ENCODE measurements around the gene DOCK4.

DOCK4 gene

DNA sequence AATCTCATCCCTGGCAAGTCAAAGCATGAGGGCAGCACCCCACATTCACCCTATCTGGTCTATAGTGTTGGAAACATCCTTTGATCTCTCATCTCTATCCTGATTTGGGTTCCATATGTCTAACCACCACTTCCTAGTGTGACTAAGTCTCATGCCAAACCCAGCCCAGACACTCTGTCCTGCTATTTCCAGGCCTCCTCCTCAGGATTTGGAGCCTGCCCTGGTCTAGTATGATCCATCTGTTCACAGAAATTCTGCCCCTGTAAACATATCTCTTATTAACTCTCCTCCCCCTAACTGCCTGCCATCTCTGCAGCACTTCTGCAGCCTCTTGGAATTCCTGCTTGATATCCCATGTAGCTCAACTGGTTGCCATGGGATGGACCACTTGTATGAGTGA, 323.0 kb downstream of the DOCK4 start:
- TF ChIP-seq, protein P1, sequence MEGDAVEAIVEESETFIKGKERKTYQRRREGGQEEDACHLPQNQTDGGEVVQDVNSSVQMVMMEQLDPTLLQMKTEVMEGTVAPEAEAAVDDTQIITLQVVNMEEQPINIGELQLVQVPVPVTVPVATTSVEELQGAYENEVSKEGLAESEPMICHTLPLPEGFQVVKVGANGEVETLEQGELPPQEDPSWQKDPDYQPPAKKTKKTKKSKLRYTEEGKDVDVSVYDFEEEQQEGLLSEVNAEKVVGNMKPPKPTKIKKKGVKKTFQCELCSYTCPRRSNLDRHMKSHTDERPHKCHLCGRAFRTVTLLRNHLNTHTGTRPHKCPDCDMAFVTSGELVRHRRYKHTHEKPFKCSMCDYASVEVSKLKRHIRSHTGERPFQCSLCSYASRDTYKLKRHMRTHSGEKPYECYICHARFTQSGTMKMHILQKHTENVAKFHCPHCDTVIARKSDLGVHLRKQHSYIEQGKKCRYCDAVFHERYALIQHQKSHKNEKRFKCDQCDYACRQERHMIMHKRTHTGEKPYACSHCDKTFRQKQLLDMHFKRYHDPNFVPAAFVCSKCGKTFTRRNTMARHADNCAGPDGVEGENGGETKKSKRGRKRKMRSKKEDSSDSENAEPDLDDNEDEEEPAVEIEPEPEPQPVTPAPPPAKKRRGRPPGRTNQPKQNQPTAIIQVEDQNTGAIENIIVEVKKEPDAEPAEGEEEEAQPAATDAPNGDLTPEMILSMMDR (IDR thresholded peaks at IDR 0.05; ENCODE audit: insufficient read depth, low read length, poor library complexity, severe bottlenecking), result no peak
- no peak for TF ChIP-seq EZH2phosphoT487 (conservative IDR thresholded peaks at IDR 0.05; ENCODE audit: low read length)
- Histone ChIP-seq H2AFZ (ENCODE audit: low read depth, low read length, severe bottlenecking) (no peak overlapping the region), H3K9ac (ENCODE audit: low read length) (no peak overlapping the region), H3K4me2 (ENCODE audit: low read depth, low read length, poor library complexity, severe bottlenecking) (no peak overlapping the region), H3K36me3 (ENCODE audit: low read length) (no peaks in the 10 kb centered on the region), H3K27ac (ENCODE audit: low read depth, low read length) (no peak overlapping the region), H3K9me3 (ENCODE audit: insufficient read depth, low read length) (no peaks in the 10 kb centered on the region), H3K9me2 (replicated peaks; ENCODE audit: insufficient read depth, low read length) (no peaks in the 10 kb centered on the region), H3F3A (ENCODE audit: insufficient read depth) (no peaks in the 10 kb centered on the region), H3K27me3 (ENCODE audit: low read length) (no peaks in the 10 kb centered on the region), H3K4me3 (ENCODE audit: insufficient read depth, low read length, poor library complexity, severe bottlenecking) (no peak overlapping the region), H4K20me1 (ENCODE audit: low read depth, low read length) (no peaks in the 10 kb centered on the region), H3K79me2 (ENCODE audit: insufficient read depth, low read length) (no peaks in the 10 kb centered on the region)

DNA sequence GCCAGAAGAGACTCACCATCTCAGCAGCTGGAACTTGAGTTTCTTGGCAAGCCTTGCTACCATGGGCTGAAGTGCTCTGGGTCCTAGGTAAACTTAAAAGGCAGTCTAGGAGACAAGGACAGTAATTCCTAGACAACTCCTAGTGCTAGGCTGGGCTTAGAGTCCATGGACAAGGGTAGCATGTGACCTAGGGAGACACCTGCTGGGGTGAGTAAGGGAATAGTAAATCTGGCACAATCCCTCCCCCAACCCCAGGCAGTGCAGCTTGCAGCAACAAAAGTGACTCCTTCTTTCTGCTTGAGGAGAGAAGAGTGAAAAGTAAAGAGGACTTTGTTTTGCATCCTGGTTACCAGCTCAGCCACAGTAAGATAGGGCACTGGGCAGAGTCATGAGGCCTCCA, 327.4 kb downstream of the DOCK4 start:
- no peaks in the 10 kb centered on the region for H3K79me2 ChIP-seq (ENCODE audit: insufficient read depth, low read length)
- no peaks in the 10 kb centered on the region for H3F3A ChIP-seq (ENCODE audit: insufficient read depth)
- H2AFZ ChIP-seq (ENCODE audit: low read depth, low read length, severe bottlenecking), result no peak overlapping the region
- H3K4me2 ChIP-seq (ENCODE audit: low read depth, low read length, poor library complexity, severe bottlenecking), result no peak overlapping the region
- TF ChIP-seq, protein P1 (IDR thresholded peaks at IDR 0.05; ENCODE audit: insufficient read depth, low read length, poor library complexity, severe bottlenecking), result no peak
- TF ChIP-seq EZH2phosphoT487 (conservative IDR thresholded peaks at IDR 0.05; ENCODE audit: low read length), result no peak
- H4K20me1 ChIP-seq (ENCODE audit: low read depth, low read length), result no peaks in the 10 kb centered on the region
- no peaks in the 10 kb centered on the region for H3K36me3 ChIP-seq (ENCODE audit: low read length)
- H3K4me3 ChIP-seq (ENCODE audit: insufficient read depth, low read length, poor library complexity, severe bottlenecking), result no peak overlapping the region
- no peaks in the 10 kb centered on the region for H3K9me2 ChIP-seq (replicated peaks; ENCODE audit: insufficient read depth, low read length)
- no peak overlapping the region for H3K9ac ChIP-seq (ENCODE audit: low read length)
- no peaks in the 10 kb centered on the region for H3K27me3 ChIP-seq (ENCODE audit: low read length)
- no peaks in the 10 kb centered on the region for H3K9me3 ChIP-seq (ENCODE audit: insufficient read depth, low read length)
- H3K27ac ChIP-seq (ENCODE audit: low read depth, low read length), result no peak overlapping the region

- Histone ChIP-seq H3K4me2 (ENCODE audit: low read depth, low read length, poor library complexity, severe bottlenecking) (no peak overlapping the region), H3F3A (ENCODE audit: insufficient read depth) (no peaks in the 10 kb centered on the region), H3K4me3 (ENCODE audit: insufficient read depth, low read length, poor library complexity, severe bottlenecking) (no peak overlapping the region), H3K9me3 (ENCODE audit: insufficient read depth, low read length) (no peaks in the 10 kb centered on the region), H3K79me2 (ENCODE audit: insufficient read depth, low read length) (no peaks in the 10 kb centered on the region), H2AFZ (ENCODE audit: low read depth, low read length, severe bottlenecking) (no peak overlapping the region), H3K27ac (ENCODE audit: low read depth, low read length) (no peak overlapping the region), H3K9ac (ENCODE audit: low read length) (no peak overlapping the region), H3K27me3 (ENCODE audit: low read length) (no peaks in the 10 kb centered on the region), H4K20me1 (ENCODE audit: low read depth, low read length) (no peaks in the 10 kb centered on the region), H3K36me3 (ENCODE audit: low read length) (no peaks in the 10 kb centered on the region), H3K9me2 (replicated peaks; ENCODE audit: insufficient read depth, low read length) (no peaks in the 10 kb centered on the region)
- TF ChIP-seq, protein P1 (IDR thresholded peaks at IDR 0.05; ENCODE audit: insufficient read depth, low read length, poor library complexity, severe bottlenecking), result no peak
- no peak for TF ChIP-seq EZH2phosphoT487 (conservative IDR thresholded peaks at IDR 0.05; ENCODE audit: low read length)
These were observed 328.3 kb downstream of the DOCK4 start for GRCh38 chr7:111877931-111878330.
